ENCODE results near the gene TSC2.
"Not testable (repeated sequence)": the region's sequence is repeated elsewhere in the genome, so short reads cannot be mapped to it uniquely, and the experiment has no call there.

Gene TSC2

GRCh38 chr16:2009791-2010510 lies 37.8 kb upstream of the TSC2 start, which contains the start of gene ZNF598:
ZNF598 (minus strand) TSS chr16:2009821.
- peak; percentile 26 to 88 (median 66) for DNase-seq

GRCh38 chr16:2011726-2012125 lies 36.1 kb upstream of the TSC2 start:
- DNase-seq = not testable (repeated sequence)

GRCh38 chr16:2013527-2013926 lies 34.3 kb upstream of the TSC2 start:
- DNase-seq = no peak

- DNase-seq = no peak
Measured at GRCh38 chr16:2015117-2015946, 32.5 kb upstream of the TSC2 start.

- DNase-seq = no peak
Measured at GRCh38 chr16:2015947-2016208, 31.9 kb upstream of the TSC2 start.

GRCh38 chr16:2016407-2016922 lies 31.3 kb upstream of the TSC2 start:
- no peak for DNase-seq

GRCh38 chr16:2019518-2019920 lies 28.3 kb upstream of the TSC2 start, which contains the start of gene NPW:
NPW (plus strand) TSS chr16:2019785.
- no peak for DNase-seq

- no peak for DNase-seq
Measured at GRCh38 chr16:2019921-2020831, 27.6 kb upstream of the TSC2 start.

GRCh38 chr16:2022723-2023091 lies 25.1 kb upstream of the TSC2 start:
- DNase-seq = no peak

GRCh38 chr16:2023092-2024031 lies 24.4 kb upstream of the TSC2 start:
- peak; percentile 48 to 98 (median 85) for DNase-seq

GRCh38 chr16:2024032-2024420 lies 23.8 kb upstream of the TSC2 start:
- no peak for DNase-seq

- DNase-seq = no peak
Measured at GRCh38 chr16:2025251-2025650, 22.5 kb upstream of the TSC2 start.

GRCh38 chr16:2025878-2026460 lies 21.8 kb upstream of the TSC2 start:
- no peak for DNase-seq

GRCh38 chr16:2026461-2027023 lies 21.2 kb upstream of the TSC2 start, which contains the start of gene NHERF2:
NHERF2 (plus strand) TSS chr16:2026902; CDS start chr16:2027006, 104 bp downstream.
- peak in 22 of 51 donors; percentile 5 to 67 (median 25) for DNase-seq

GRCh38 chr16:2027024-2028010 lies 20.5 kb upstream of the TSC2 start:
- DNase-seq = peak in 1 of 51 donors; percentile 58

GRCh38 chr16:2028146-2028545 lies 19.6 kb upstream of the TSC2 start:
- no peak for DNase-seq

GRCh38 chr16:2028620-2029220 lies 19.1 kb upstream of the TSC2 start:
- no peak for DNase-seq

GRCh38 chr16:2029350-2029749 lies 18.4 kb upstream of the TSC2 start:
- no peak for DNase-seq
